DND-41 (cell line): ENCODE measurements around the gene OCA2.

Source experiments
- CTCF ChIP-seq: IDR thresholded peaks from 2 replicates; pipeline ENCODE4 v1.5.1; 2012; ENCODE audit warnings: borderline replicate concordance, low read length, moderate library complexity, mild to moderate bottlenecking; ENCODE audit not compliant: poor library complexity, severe bottlenecking; ENCODE audit errors: extremely low read depth
- EZH2 ChIP-seq: IDR thresholded peaks from 3 replicates; pipeline ENCODE4 v1.6.1; 2012; ENCODE audit warnings: borderline replicate concordance, low read depth, mild to moderate bottlenecking, moderate library complexity, low read length, inconsistent platforms; ENCODE audit not compliant: severe bottlenecking

DNA sequence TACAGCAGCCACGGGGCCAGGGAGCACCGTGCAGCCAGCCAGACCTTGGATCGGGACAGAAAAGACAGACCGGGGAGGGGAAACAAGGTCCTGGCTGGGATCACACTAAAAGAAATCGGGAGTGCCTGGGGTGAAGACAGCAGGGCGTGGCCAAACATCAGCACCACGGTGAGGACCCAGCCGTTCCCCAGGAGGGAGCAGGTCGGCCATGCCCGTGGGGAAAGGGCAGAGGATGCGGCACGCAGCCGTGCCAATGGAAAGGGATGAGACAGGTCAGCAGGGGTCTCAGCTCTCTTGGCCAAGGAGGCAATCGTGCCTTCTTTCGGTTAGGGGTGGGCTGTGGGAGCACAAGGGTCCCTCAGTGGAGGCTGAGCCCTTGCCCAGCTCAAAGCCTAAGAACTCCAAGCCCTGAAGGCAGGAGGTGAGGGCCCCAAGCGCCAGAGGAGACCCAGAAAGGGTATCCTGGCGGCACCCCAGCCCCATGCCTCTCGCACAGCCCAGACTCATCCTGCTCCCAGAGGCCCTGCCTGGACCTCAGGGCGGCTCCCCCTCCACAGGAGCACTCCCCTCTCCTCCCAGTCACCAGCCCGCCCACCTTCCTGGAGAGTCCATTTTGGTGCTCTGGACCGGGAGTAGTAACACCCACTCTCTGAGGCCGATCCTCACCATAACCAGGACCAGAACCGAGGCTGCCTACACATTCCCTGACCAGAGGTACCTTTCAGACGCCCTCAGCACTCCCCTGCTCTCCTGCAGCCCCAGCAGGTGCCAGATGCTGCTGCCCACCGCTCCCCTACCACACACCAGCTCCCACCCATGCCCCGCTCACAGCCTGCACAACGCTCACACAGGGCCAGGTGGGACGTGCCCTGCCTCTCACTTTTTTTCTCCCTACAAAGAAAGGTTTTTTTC is 23.2 kb upstream of the OCA2 start:
- no peak for TF ChIP-seq CTCF
- TF ChIP-seq EZH2, result no peak
